Islet precursor cell (in vitro differentiated cells): Measurements from ENCODE around the gene SLC2A3.
"Not testable (repeated sequence)": the region's sequence is repeated elsewhere in the genome, so short reads cannot be mapped to it uniquely, and the experiment has no call there.

Source experiments
- DNase-seq: peaks from one replicate; pipeline ENCODE4 v3.0.0-alpha.2; 2018

SLC2A3 gene

GRCh38 chr12:7935590-7936581, at the start of gene SLC2A3:
Gene SLC2A3, minus strand, starts transcription at chr12:7936187. Its CDS starts 153 bp downstream, at chr12:7936034.
- peak; percentile 98 for DNase-seq

DNA sequence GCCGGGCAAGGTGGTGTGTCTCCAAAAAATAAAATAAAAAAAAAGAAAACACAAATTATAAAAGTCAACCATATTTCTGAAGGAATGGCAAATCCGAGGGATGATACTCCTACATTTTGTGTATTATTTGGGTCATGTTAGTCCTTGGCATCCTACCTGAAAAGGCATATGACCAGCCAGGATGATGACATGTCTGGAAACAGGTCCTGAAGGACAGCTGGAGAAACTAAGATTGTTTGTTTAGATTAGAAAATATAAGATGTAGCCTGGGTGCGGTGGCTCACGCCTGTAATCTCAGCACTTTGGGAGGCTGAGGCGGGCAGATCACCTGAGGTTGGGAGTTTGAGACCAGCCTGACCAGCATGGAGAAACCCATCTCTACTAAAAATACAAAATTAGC, 48.9 kb upstream of the SLC2A3 start:
- no peak for DNase-seq

DNA sequence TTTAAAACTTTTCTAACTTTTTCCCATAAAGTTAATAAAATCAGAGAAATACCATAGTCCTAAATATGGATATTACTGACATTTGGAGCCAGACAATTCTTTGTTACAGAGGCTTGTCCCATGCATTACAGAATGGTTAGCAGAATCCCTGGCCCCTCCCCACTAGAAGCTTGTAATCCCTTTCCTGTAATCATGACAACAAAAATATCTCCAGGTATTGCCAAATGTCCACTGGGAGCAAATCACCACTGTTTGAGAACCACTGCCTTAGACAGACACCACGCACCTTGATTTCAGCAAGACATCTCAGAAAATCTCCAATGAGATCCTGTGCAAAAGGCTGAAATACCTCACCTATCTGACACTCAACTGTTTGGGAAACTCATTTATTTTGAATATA, 47.5 kb upstream of the SLC2A3 start:
- not testable (repeated sequence) for DNase-seq

GRCh38 chr12:7983019-7983418, 47.0 kb upstream of the SLC2A3 start:
- not testable (repeated sequence) for DNase-seq

GRCh38 chr12:7982332-7982735, 46.3 kb upstream of the SLC2A3 start:
- DNase-seq: peak; percentile 72

DNA sequence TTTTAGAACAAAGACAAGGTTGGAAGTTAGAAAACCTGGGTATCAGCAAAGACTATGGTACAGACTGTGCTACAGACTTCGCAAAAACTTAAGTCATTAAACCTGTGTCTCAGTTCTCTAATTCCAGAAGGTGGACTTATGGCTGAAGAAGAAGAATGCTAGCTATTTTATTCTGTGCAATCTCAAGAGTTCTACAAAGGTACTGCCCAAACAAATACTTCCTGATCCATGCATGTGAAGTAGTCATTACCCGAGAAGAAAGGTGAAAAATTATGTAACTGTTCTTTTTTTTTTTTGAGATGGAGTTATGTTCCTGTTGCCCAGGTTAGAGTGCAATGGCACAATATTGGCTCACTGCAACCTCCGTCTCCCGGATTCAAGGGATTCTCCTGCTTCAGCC, 45.5 kb upstream of the SLC2A3 start:
- DNase-seq: no peak

GRCh38 chr12:7977351-7978124, 41.6 kb upstream of the SLC2A3 start:
- not testable (repeated sequence) for DNase-seq

DNA sequence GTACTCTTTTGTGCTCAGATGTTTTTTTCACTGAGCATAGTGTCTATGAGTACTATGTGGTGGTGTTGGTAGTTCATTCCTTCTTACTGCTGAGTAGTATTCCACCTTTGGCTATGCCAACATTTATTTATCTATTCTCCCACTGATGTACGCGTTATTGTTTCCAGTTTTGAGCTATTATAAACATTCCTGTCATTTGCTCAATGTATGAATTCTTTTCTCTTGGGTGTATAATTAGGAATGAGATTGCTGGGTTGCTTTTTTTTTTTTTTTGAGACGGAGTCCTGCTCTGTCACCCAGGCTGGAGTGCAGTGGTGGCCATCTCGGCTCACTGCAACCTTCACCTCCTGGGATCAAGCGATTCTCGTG, 37.5 kb upstream of the SLC2A3 start:
- DNase-seq: no peak

DNA sequence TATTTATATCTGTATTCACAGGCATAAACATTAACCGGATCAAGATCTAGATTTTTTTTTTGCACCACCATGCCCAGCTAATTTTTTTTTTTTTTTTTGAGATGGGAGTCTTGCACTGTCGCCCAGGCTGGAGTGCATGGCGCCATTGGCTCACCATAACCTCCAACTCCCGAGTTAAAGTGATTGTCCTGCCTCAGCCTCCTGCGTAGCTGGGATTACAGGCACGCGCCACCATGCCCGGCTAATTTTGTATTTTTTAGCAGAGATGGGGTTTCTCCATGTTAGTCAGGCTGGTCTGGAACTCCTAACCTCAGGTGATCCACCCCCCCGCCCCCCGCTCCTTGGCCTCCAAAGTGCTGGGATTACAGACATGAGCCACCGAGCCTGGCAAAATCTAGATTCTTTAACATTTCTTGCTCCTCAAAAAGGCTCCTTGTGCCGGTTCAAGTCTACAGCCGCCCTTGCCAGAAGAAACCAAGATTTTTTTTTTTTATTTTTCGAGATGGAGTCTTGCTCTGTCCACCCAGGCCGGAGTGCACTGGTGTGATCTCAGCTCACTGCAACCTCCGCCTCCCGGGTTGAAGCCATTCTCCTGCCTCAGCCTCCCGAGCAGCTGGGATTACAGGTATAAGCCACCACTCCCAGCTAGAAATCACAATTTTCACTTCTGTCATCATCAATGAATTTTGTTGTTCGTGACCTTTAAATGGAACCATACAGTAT, 36.9 kb upstream of the SLC2A3 start:
- no peak for DNase-seq

- not testable (repeated sequence) for DNase-seq
These were observed 36.3 kb upstream of the SLC2A3 start for GRCh38 chr12:7972269-7972668.

GRCh38 chr12:7971765-7972164, 35.8 kb upstream of the SLC2A3 start:
- DNase-seq: not testable (repeated sequence)

- peak; percentile 99 for DNase-seq
These were observed 34.7 kb upstream of the SLC2A3 start for GRCh38 chr12:7970475-7971252.

DNA sequence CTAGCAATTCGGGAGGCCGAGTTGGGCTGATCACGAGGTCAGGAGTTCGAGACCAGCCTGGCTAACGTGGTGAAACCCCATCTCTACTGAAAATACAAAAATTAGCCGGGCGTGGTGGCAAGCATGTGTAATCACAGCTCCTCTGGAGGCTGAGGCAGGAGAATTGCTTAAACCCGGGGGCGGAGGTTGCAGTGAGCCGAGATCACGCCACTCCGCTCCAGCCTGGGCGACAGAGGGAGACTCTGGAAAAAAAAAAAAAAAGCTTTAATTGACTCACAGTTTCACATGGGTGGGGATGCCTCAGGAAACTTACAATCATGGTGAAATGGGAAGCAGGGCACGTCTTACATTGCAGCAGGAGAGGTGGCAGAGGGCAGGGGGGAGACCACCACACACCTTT, 30.6 kb upstream of the SLC2A3 start:
- DNase-seq: no peak

DNA sequence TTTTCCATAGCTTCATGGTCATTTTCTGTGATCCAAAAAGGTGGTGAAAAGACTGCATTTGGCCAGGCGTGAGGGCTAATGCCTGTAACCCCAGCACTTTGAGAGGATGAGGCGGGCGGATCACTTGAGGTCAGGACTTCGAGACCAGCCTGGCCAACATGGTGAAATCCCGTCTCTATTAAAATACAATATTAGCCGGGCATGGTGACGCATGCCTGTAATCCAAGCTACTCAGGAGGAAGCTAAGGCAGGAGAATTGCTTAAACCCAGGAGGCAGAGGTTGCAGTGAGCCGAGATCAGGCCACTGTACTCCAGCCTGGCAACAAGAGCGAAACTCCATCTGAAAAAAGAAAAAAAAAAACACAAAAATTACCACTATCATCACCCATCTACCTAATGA, 28.7 kb upstream of the SLC2A3 start:
- not testable (repeated sequence) for DNase-seq

- DNase-seq: no peak
These were observed 25.6 kb upstream of the SLC2A3 start for GRCh38 chr12:7961395-7962178.

GRCh38 chr12:7959701-7960121, 23.7 kb upstream of the SLC2A3 start:
- DNase-seq: peak; percentile 96

DNA sequence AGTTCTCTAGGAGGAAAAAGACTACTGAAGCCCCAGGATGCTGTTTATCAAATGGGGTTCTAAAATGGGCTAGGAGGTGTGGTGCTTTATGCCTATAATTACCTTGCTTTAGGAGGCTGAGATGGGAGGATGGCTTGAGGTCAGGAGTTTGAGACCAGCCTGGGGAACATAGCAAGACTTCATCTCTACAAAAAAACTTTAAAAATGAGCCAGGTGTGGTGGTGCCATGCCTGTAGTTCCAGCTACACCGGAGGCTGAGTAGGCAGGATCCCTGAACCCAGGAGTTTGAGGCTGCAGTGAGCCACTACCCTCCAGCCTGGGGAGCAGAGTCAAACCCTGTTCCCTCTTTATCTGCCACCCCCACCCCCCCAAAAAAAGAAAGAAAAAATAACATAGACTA, 23.3 kb upstream of the SLC2A3 start:
- DNase-seq: no peak

DNA sequence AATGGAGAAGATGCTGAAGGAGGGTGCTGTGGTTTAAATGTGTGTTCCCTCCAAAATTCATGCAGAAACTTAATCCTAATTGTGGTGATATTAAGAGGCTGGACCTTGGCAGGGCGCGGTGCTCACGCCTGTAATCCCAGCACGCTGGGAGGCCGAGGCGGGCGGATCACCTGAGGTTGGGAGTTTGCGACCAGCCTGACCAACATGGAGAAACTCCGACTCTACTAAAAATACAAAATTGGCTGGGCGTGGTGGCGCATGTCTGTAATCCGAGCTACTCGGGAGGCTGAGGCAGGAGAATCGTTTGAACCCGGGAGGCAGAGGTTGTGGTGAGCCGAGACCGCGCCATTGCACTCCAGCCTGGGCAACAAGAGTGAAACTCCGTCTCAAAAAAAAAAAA, 18.9 kb upstream of the SLC2A3 start:
- DNase-seq: not testable (repeated sequence)

GRCh38 chr12:7954418-7954817, 18.4 kb upstream of the SLC2A3 start:
- not testable (repeated sequence) for DNase-seq

DNA sequence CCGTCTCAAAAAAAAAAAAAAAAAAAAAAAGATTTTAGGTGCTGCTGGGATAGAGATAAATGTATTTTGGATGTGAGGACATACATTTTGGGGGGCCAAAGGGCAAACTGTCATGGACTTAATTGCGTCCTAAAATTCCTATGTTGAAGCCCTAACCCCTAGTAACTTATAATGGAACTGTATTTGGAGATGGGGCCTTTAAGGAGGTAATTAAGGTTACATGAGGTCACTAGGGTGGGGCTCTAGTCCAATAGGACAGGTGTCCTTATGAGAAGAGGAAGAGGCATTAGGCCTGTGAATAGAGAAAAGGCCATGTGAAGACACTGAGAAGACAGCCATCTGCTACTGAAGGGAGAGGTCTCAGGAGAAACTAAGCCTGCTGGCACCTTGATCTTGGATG, 17.9 kb upstream of the SLC2A3 start:
- DNase-seq: not testable (repeated sequence)

GRCh38 chr12:7951671-7952070, 15.7 kb upstream of the SLC2A3 start:
- DNase-seq: peak; percentile 19
